ENCODE results near the gene SH3BGR. TPM values are rescaled to one million over a fixed set of nuclear protein-coding genes. Genes with fewer than 3 reads are reported as not detected.

SH3BGR gene
- total RNA-seq, 1 experiment from 2014 or later = 2.9 TPM

- H3K4me3 ChIP-seq (ENCODE audit: low read depth, low read length, poor library complexity, severe bottlenecking) = no peak overlapping the region
- CTCF ChIA-PET = no interaction called here
- no peak for TF ChIP-seq CTCF (conservative IDR thresholded peaks at IDR 0.05; ENCODE audit: low read depth, low read length)
- no peak for TF ChIP-seq EZH2 (IDR thresholded peaks at IDR 0.05; ENCODE audit: borderline replicate concordance, low read depth, low read length, poor library complexity, severe bottlenecking)
- intact Hi-C loops (cut with micrococcal nuclease; ENCODE audit: unreplicated experiment) = no loop called here
- POLR2A ChIA-PET (ENCODE audit: low non-redundant PET) = no interaction called here
- H3K36me3 ChIP-seq (ENCODE audit: insufficient read depth, low read length, poor library complexity, severe bottlenecking) = no peaks in the 10 kb centered on the region
- H3K27me3 ChIP-seq (replicated peaks; ENCODE audit: insufficient read depth, low read depth, low read length, poor library complexity) = no peaks in the 10 kb centered on the region
- no peak overlapping the region for H3K27ac ChIP-seq (ENCODE audit: low read depth, low read length, poor library complexity, severe bottlenecking)
- BruUV-seq (replicated peaks) = no TSS peak
- DNase-seq (ENCODE audit: low spot score) = no peak
- no peaks in the 10 kb centered on the region for H3K9me3 ChIP-seq (ENCODE audit: low read depth, low read length, poor library complexity, severe bottlenecking)
- no peaks in the 10 kb centered on the region for H3K4me1 ChIP-seq (ENCODE audit: insufficient read depth, low read length, poor library complexity, severe bottlenecking)
Observed at GRCh38 chr21:39564200-39564599, 112.4 kb downstream of the SH3BGR start.

Small RNAs within 50 kb of the gene (microRNA-seq; reads per million reads assigned to microRNA genes)
- 0.81 reads per million for gene MIR6508

Other genes with a start within 250 kb of the SH3BGR start
- 27.6 and 36.2 TPM in 2 replicates for gene BRWD1, start 138.3 kb upstream of the SH3BGR start, total RNA-seq (2021)
- gene HMGN1, start 102.9 kb upstream of the SH3BGR start, total RNA-seq (2021) = 447 and 457 TPM in 2 replicates
- gene LCA5L, start 6.2 kb upstream of the SH3BGR start, total RNA-seq (2021) = 0.69 and 1.3 TPM in 2 replicates
- gene B3GALT5, start 161.0 kb downstream of the SH3BGR start, total RNA-seq (2021) = 0.32 and 0.33 TPM in 2 replicates